Endometrial microvascular endothelial cells (primary cell): ENCODE results near the gene LMF1. TPM values are rescaled to one million over a fixed set of nuclear protein-coding genes. Genes with fewer than 3 reads are reported as not detected.

ENCODE experiments used
- in situ Hi-C: cut with HindIII; loops from 2 replicates; pipeline ENCODE4 v1.10.0; 2017; ENCODE audit warnings: low sequenced_read_pairs, low pct_unique_long_range_greater_than_20kb; ENCODE audit errors: inconsistent ontology term
- total RNA-seq: library from RNA; depleted of rRNA; stranded (reverse); fragments of >200 nt; gene quantifications from one replicate; pipeline ENCODE4 v1.2.3, GENCODE V29; 2015; ENCODE audit errors: inconsistent ontology term

LMF1 gene
- total RNA-seq, 1 donor from 2014 or later = 6.3 TPM

DNA sequence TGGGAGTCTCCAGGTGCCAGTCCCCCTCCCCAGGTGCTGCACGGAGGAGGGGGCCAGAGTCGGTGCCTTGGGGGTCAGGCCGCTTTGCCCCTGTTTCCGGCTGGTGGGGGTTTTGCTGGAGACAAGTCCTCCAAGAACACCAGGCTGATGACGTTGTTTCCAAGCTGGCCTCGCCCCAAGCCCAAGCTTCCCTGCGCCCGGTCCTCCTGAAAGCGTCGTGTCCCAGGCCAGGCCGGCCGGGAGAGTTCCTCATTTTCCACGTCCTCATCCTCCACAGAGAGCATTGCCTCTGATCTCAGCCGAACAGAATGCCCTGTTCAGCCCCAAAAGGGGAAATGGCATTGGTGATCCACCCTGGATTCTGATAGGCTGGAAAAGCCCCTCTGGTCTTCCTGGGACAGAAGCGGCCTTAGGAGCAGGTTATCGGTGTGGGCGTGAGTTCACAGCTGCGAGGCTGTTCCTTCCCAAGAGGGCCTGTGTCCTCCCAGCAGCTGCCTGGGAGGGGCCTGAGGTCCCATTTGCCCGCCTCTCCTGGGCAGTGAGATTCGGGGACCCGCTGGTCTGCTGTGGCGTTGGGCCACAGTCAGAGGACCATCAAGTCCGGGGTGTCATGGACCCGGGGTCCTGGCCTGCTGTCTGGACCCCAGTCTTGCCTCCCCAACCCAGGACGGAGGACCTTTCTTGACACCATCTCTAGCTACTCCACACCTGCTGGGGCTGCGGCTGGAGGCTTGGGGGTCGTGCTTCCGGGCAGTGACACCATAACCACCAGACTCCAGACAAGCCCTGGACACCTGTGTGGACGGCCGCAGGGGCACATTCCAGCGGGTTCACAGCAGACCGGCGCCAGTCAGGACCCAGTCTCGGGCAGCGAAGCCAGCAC is 17.9 kb upstream of the LMF1 start:
- in situ Hi-C loops = loop anchor here (25.0 kb wide), 1 partner anchor 151 kb away; no protein-coding TSS in a partner anchor

DNA sequence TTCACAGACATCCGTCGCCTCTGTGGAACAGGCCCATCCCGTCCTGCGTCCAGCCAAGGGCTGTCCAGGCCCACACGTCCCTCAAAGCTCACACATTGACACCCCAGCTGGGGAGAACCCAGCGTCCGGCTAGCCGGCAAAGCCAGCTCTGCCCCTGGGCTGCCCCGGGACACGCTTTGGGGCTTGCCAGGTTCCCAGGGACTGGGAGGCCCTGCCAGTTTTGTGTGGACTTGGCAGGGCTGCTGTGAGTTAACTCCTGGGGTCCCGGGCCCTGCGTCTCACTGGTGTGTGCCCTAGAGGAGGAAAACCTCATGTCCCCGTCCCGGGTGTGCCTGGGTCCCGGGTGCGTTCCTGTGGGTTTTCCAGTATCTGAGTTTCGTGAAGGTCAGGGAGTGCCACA is 17.1 kb upstream of the LMF1 start:
- in situ Hi-C loops = loop anchor here (25.0 kb wide), 1 partner anchor 151 kb away; no protein-coding TSS in a partner anchor

DNA sequence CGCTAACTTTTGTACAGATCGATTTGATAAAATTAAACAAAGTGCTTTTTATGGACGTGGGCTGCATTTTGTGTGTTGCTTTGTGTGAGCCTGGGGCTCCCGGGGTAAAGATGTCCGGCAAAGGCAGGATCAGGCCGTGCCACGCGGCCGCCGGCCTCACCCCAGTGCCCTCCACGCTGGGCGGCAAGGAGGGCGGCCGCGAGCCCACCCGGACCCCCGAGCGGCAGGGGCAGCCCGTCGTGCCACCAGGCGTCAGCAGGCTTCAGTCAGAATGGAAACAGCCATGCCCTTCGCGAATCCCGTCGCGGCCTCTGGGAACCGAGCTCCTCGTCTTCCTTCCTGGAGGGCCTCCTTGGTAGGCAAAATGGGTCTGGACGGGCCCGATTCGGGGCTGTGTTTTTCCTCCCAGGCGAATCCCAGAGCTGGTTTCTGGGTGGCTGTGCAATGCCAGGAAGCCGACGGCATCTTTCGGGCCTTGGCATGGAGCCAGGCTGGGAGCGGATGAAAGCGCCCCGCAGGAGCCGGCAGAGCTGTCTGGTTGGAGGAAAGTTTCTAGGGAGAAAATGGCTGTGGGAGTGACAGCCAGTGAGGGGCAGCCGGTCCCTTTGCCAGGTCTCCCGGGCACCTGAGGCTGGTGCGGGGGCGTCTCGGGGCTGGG is 16.3 kb upstream of the LMF1 start:
- in situ Hi-C loops = loop anchor here (25.0 kb wide), 1 partner anchor 150 kb away; no protein-coding TSS in a partner anchor

DNA sequence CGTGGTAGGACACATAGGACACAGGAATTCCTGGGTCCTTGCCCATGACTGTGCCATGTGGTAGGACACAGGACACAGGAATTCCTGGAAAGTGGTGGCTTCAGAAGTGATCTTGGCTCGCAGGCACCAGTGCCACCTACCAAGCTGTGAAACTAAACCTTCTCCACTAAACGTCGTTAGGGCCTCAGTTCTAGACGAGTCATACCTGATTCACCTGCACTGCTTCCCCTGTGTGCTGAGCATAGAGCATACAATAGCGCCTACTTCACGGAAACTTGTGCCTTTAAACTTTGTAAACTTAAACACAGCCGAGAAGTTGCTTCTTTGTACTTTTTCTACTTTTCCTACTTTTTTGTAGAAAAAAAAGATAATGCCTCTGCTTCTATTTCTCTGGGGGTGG is 15.6 kb upstream of the LMF1 start:
- in situ Hi-C loops = loop anchor here (25.0 kb wide), 1 partner anchor 149 kb away; no protein-coding TSS in a partner anchor

DNA sequence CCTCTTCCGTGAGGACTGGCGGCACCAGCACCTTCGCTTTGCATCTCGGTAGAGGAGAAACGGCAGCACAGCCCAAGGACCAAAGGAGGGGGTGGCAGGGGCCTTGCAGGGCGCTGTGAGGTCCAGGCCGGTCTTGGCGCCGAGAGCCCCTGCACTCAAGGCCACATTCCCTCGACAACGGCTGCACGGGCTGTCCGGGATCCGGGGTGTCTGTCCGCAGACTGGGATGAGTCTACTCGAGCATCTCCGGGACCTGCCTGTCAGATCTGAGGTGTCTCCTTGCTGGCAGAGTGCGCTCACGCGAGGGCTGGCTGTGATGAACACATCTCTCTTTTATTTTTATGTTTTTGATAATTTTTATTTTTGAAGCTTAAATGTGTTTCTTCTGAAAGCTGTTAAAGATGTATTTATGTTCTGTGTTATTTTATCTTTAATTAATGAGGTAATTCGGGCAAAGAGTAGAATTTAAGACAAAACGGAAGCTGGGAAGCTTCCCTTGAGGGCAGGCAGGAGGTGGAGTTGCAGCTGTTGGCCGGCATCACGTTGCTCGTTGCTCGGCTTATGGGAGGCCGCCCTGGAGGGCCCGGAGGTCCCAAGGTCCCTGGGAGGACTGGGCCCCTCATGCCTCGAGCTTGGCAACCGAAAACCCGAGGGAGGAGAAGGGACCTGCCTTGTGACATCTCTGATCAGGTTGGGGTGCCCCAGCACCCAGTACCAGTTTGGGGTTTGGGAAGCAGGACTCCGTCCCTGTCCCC is 15.0 kb upstream of the LMF1 start:
- in situ Hi-C loops = loop anchor here (25.0 kb wide), 1 partner anchor 149 kb away; no protein-coding TSS in a partner anchor

DNA sequence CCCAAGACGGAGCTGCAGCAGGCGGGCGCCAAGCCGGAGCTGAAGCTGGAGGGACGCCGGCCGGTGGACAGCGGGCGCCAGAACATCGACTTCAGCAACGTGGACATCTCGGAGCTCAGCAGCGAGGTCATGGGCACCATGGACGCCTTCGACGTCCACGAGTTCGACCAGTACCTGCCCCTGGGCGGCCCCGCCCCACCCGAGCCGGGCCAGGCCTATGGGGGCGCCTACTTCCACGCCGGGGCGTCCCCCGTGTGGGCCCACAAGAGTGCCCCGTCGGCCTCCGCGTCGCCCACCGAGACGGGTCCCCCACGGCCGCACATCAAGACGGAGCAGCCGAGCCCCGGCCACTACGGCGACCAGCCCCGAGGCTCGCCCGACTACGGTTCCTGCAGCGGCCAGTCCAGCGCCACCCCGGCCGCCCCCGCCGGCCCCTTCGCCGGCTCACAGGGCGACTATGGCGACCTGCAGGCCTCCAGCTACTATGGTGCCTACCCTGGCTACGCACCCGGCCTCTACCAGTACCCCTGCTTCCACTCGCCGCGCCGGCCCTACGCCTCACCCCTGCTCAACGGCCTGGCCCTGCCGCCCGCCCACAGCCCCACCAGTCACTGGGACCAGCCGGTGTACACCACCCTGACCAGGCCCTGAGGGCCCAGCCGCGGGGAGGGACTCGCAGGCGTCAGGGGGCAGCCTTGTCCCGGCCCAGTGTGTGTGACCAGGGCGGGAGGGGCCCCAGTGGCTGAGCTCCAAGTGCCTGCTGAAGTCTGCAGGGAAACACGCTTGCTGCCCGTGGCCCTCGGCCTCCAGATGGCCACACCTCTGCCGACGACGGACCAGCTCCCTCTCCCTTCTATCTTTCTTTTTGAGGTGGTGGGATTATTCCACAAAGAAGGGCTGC is 14.2 kb upstream of the LMF1 start:
- in situ Hi-C loops = loop anchor here (25.0 kb wide), 1 partner anchor 148 kb away; no protein-coding TSS in a partner anchor

DNA sequence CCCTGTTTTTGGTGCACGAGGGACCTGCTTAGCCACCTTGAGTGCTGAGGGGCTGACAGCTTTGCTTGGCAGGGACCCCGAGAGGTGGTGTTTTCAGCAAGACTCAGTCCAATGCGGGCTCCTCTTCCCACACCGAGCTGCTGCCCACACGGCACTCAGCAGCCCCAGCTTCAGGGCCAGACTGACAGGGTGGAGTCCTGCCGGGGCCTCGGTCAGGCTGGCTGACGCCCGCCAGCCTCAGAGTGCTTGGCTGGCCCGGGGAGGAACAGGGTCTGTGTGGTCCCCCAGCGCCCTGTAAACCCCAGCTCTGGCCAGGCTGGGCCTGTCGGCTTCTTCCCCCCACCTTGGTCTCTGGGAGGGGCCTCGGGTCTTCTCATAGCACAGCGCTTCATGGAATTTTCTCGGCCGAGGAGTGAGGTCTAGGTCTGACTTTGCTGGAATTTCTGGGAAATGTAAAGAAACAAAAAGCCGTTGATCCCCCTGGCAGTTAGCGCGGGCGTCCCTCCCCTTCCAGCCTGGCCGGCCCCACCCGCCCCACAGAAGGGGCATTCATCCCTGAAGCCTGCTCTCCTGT is 13.4 kb upstream of the LMF1 start:
- in situ Hi-C loops = loop anchor here (25.0 kb wide), 1 partner anchor 147 kb away; no protein-coding TSS in a partner anchor

DNA sequence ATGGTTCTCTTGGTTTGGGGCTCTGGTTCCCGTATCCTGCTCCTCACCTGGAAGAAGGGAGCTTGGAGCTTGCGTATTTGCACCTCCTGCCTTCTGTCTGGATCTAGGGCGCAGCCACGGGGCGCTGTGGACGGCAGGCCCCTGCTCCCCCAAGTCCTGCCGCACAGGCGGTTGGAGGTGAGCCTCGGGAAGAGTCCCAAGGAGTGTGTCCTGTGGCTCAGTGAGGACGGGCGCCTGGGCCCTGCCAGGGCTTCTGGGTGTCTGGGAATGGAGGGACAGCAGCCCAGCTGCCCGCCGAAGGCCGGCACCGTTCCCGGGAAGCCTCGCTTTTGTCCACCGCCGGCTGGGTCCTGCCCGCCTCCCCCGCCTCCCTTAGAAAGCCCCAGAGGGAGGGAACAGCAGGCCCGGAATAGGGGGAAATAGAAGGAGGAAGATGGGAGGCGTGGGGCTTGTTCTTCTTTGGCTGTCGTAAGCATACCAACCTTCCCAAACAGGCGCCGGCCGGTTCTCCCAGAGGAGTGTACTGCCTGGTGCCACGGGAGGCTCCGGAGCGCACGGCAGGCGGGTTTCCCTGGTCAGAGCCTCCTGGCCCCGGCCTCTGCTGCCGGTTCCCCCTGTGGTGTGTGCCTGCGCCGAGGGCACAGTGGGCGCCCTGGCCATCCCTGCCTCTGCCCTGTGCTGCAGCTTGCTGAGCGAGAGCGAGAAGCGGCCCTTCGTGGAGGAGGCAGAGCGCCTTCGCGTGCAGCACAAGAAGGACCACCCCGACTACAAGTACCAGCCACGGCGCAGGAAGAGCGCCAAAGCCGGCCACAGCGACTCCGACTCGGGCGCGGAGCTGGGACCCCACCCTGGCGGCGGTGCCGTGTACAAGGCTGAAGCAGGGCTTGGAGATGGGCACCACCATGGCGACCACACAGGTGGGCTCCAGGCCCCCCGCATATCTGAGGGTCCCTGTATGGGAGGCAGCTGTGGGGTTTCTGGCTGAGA is 12.6 kb upstream of the LMF1 start:
- in situ Hi-C loops = loop anchor here (25.0 kb wide), 1 partner anchor 146 kb away; no protein-coding TSS in a partner anchor

DNA sequence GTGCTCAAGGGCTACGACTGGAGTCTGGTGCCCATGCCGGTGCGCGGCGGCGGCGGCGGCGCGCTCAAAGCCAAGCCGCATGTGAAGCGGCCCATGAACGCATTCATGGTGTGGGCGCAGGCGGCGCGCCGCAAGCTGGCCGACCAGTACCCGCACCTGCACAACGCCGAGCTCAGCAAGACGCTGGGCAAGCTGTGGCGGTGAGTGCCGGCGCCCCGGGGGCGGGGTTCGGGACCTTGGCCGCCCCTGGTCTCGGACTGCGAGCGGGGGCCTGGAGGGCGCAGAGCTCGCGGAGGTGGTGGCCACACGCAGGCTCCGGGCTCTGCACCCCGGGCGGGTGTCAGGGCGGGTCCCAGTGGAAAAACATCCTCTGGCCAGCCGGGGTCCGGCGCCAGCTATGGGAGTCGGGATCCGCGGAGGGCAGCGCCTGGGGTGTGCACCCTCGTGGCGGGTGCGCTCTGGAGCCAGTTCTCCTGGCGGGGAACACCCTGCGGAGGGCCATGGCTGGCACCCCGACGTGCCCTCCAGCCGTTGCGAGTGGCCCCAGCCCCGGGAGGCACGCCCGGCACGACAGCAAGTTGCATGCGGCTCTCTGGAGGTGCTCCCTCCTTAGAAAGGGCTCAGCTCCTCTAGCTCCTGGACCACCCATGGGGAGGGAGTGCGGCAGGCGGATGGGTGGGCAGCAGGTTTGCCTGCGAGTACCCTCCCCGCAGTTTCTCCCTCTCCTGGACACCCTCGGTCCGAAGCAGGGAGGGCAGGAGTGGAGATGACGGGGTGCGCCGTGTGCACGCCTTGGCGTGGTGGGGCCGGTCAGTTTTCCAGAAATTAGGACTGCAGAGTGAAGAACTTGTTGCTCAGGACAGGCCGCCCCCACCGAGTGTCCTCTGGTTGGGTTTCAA is 11.6 kb upstream of the LMF1 start:
- in situ Hi-C loops = loop anchor here (25.0 kb wide), 1 partner anchor 145 kb away; no protein-coding TSS in a partner anchor

DNA sequence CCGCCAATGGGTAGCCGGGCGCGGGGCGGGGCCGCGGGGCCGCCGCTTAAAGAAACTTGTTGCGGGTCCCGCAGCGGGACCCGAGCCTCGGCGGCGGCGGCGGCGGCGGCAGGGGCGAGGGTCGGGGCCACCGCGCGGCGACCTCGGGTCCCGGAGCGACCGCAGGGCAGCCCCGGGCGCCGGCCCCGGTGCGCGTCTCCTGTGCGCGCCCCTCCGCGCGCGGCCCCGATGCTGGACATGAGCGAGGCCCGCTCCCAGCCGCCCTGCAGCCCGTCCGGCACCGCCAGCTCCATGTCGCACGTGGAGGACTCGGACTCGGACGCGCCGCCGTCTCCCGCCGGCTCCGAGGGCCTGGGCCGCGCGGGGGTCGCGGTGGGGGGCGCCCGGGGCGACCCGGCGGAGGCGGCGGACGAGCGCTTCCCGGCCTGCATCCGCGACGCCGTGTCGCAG is 10.9 kb upstream of the LMF1 start, which contains the start of gene SOX8:
TSS of gene SOX8 (plus strand) at position 76 of the 450 bp plus-strand sequence. CDS start at position 229, 153 bp downstream.
- in situ Hi-C loops = loop anchor here (25.0 kb wide), 1 partner anchor 144 kb away; no protein-coding TSS in a partner anchor

DNA sequence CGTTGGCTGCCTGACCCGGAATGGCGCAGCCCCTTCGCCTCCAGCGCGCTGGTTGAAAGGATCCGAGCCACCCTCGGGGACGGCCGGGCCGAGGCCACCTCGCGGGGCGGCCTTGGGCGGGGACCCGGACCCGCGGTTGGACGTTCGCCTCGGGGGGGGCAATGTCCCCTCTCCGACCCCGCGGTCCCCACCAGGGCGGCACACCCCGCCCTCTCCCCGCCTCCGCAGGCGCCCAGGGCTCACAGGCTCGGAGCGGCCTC is 9.7 kb upstream of the LMF1 start:
- in situ Hi-C loops = loop anchor here (25.0 kb wide), 1 partner anchor 143 kb away; no protein-coding TSS in a partner anchor

DNA sequence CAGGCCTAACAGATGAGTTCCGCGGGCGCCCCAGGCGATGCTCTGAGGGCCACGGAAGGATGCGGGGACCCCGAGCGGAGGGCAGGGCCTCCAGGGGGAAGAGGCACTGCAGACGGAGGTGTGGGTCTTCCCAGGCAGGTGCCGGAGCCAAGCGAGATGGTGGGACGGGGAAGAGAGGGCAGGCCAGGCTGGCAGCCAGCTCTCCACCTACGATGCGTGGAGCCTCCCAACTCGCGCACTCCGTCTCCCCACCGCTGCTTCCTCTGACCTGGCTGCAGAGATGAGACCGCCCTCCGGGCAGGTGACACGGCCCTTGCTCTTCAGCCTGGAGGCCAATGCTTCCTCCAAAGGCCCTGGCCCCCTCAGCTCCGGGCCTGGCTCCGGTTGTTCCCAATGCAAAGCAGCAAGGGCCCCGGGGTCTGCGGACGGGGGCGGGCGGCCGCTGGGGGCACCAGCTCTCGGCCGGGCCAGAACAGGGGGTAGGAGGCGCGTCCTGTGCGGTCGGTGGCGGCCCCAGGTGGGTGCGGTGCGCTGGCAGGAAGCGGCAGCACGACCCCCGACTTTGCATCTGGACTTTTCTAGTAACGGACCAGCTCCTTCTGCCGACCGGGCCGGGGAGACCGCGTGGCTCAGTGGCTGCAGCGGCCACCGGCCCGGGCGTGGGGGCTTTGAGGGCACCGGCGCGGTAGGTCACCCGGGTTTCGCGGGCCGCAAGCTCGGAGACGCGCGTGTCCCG is 9.2 kb upstream of the LMF1 start:
- in situ Hi-C loops = loop anchor here (25.0 kb wide), 1 partner anchor 143 kb away; no protein-coding TSS in a partner anchor

DNA sequence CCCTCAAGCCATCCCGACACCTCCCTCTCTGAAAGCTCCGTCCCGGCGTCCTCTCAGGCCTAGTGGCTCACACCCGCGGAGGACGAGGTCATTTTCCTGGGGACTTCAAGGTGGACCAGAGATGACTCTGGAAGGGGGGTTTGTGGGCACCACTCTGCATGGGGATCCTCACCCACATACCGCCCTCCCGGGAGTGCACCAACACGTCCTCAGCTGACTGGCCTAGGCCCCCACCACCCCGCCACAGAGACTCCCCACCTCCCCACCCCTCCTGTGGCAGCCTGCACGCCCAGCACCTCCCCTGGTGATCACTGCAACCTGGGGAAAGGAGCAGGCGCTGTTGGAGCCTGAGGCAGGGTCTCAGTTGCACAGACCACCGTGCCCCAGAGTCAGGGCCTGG is 8.4 kb upstream of the LMF1 start:
- in situ Hi-C loops = loop anchor here (25.0 kb wide), 1 partner anchor 142 kb away; no protein-coding TSS in a partner anchor

DNA sequence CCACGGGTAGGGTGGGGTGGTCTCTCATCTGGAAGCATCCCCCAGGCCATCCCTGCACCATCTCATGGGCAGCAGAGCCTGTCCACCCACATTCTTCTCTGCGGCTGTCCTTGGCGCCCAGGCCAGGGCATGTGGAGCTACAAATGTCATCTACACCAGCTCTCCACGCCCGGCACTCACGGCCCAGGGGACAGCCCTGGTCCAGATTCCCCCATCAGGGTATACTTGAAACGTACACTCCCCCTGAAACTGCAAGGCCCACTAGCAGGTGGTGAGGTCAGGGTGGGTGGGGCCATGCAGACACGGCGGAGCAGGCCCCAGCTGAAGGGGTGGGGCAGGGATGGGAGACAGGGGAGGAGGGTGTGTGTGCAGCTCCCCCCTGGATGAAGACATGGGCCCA is 7.6 kb upstream of the LMF1 start:
- in situ Hi-C loops = loop anchor here (25.0 kb wide), 1 partner anchor 141 kb away; no protein-coding TSS in a partner anchor

DNA sequence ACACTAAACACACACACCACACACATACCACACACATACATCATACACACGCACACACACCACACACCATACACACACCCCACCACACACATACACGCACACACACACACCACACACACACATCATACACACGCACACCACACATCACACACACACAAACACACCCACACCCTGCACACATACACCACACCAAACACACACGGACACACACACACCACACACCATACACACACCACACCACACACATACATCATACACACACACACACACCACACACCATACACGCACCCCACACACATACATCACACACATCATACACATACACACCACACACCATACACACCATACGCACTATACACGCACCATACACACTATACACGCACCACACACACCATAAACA is 7.1 kb upstream of the LMF1 start:
- in situ Hi-C loops = loop anchor here (25.0 kb wide), 1 partner anchor 141 kb away; no protein-coding TSS in a partner anchor
